K562 (cell line): ENCODE results near the gene ERICH2. TPM values are rescaled to one million over a fixed set of nuclear protein-coding genes. Genes with fewer than 3 reads are reported as not detected.

Experiments
- ATAC-seq: fragments of 200-7000 bp; cut with Tn5 transposase; 3 replicates; pipeline ENCODE4 v1.9.1; 2020; ENCODE audit warnings: moderate library complexity
- BruUV-seq: library from RNA; stranded (reverse); fragments of 400-500 nt; replicated peaks from 2 replicates; lab custom pipeline; 2021; lab: Mats Ljungman, UMichigan
- CTCF ChIA-PET: fragments of 300-600 bp; formaldehyde crosslinking; extraction: SDS; loops from one replicate; lab custom pipeline; 2021; ENCODE audit warnings: low intra/inter-chr PET ratio; lab: Yijun Ruan, JAX
- POLR2A ChIA-PET: fragments of 300-600, 350-650 bp; sonication (Branson Sonifier 250); formaldehyde crosslinking; extraction: SDS; loops from one replicate; lab custom pipeline; 2021; ENCODE audit warnings: antibody characterized with exemption, inconsistent platforms; lab: Yijun Ruan, JAX
- DNase-seq, 4 experiments: peaks; one replicate each; pipeline versions ENCODE4 v3.0.0 to v3.0.0-alpha.2; 2011 to 2018; ENCODE audit warnings: low spot score in 3 of 4, mixed read lengths in 3 of 4; ENCODE audit errors: extremely low read depth in 1 of 4
- FAIRE-seq: peaks from 2 replicates; lab custom pipeline; 2011; peaks lifted over from hg19 to GRCh38; lab: Jason Lieb, UNC
- H2AFZ ChIP-seq: 2 replicates; pipeline ENCODE4 v1.6.0; 2011; ENCODE audit warnings: low read depth, low read length, control low read depth, inconsistent platforms
- H3K27ac ChIP-seq: fragments of 200-600 bp; 3 replicates; pipeline ENCODE4 v1.8.0; 2011; ENCODE audit warnings: low read depth, mild to moderate bottlenecking, control low read depth, inconsistent platforms, low read length, moderate library complexity, mixed read lengths; ENCODE audit errors: extremely low read depth
- H3K27me3 ChIP-seq, 2 experiments: fragments of 300-600 bp in 1 of 2; 2 replicates in 1 of 2; 3 replicates in 1 of 2; pipeline versions ENCODE4 v1.6.0 to v1.8.0; 2011; ENCODE audit warnings: inconsistent platforms in 2 of 2, low read length in 2 of 2, mild to moderate bottlenecking in 1 of 2, mixed read lengths in 1 of 2, moderate library complexity in 1 of 2; ENCODE audit not compliant: control insufficient read depth in 2 of 2, insufficient read depth in 2 of 2
- H3K36me3 ChIP-seq: fragments of 300-600 bp; 3 replicates; pipeline ENCODE4 v1.8.0; 2011; ENCODE audit warnings: mild to moderate bottlenecking, low read length, inconsistent platforms; ENCODE audit not compliant: control insufficient read depth, insufficient read depth
- H3K4me1 ChIP-seq, 2 experiments: fragments of 200-600 bp in 1 of 2; replicated peaks in 1 of 2; 2 replicates in 1 of 2; 3 replicates in 1 of 2; pipeline versions ENCODE4 v1.5.1 to v1.8.0; 2011; ENCODE audit warnings: inconsistent platforms in 2 of 2, low read length in 2 of 2, mild to moderate bottlenecking in 1 of 2, mixed read lengths in 1 of 2, moderate library complexity in 1 of 2; ENCODE audit not compliant: control insufficient read depth in 2 of 2, insufficient read depth in 2 of 2
- H3K4me2 ChIP-seq: 2 replicates; pipeline ENCODE4 v1.6.1; 2011; ENCODE audit warnings: low read length, control low read depth, inconsistent platforms, mixed read lengths; ENCODE audit not compliant: insufficient read depth
- H3K4me3 ChIP-seq: fragments of 200-600 bp; sonication (generic), shearing (Covaris generic); 2 replicates; pipeline ENCODE4 v1.5.1; 2016; ENCODE audit warnings: control low read depth, inconsistent platforms
- H3K79me2 ChIP-seq: fragments of 200-600 bp; 3 replicates; pipeline ENCODE4 v1.8.0; 2011; ENCODE audit warnings: low read length, inconsistent platforms; ENCODE audit not compliant: control insufficient read depth, insufficient read depth
- H3K9ac ChIP-seq, 2 experiments: 2 replicates each; pipeline versions ENCODE4 v1.6.0 to v1.6.1; 2011; ENCODE audit warnings: low read depth in 2 of 2, low read length in 2 of 2, control low read depth in 1 of 2, inconsistent platforms in 1 of 2, mild to moderate bottlenecking in 1 of 2, mixed read lengths in 1 of 2; ENCODE audit not compliant: insufficient read depth in 1 of 2
- H3K9me1 ChIP-seq: one replicate; pipeline ENCODE4 v1.6.0; 2011; ENCODE audit warnings: inconsistent platforms, mild to moderate bottlenecking, low read length, moderate library complexity; ENCODE audit not compliant: control insufficient read depth, insufficient read depth
- H3K9me3 ChIP-seq: replicated peaks from 2 replicates; pipeline ENCODE4 v1.5.1; 2011; ENCODE audit warnings: low read depth, low read length, inconsistent platforms; ENCODE audit not compliant: control insufficient read depth, insufficient read depth
- H4K20me1 ChIP-seq: replicated peaks from 2 replicates; pipeline ENCODE4 v1.6.1; 2011; ENCODE audit warnings: low read length, inconsistent platforms, mixed read lengths; ENCODE audit not compliant: control insufficient read depth, insufficient read depth
- BCOR ChIP-seq: fragments of 450-650 bp; IDR thresholded peaks from 2 replicates; pipeline ENCODE4 v1.6.1; 2016
- KDM1A ChIP-seq, 2 experiments: fragments of 450-650 bp; IDR thresholded peaks; 2 replicates each; pipeline ENCODE4 v1.6.1; 2016; ENCODE audit warnings: mild to moderate bottlenecking in 2 of 2
- NONO ChIP-seq, 2 experiments: fragments of 200-400 bp in 1 of 2; fragments of 450-650 bp in 1 of 2; formaldehyde crosslinking in 1 of 2; IDR thresholded peaks; 2 replicates each; pipeline ENCODE4 v1.6.1; 2017; ENCODE audit warnings: low read depth in 2 of 2, mild to moderate bottlenecking in 2 of 2, moderate library complexity in 2 of 2, low read length in 1 of 2
- RBM25 ChIP-seq: fragments of 200-400 bp; formaldehyde crosslinking; IDR thresholded peaks from 2 replicates; pipeline ENCODE4 v1.6.1; 2018; ENCODE audit warnings: low read length, low read depth, moderate library complexity; ENCODE audit not compliant: severe bottlenecking
- SIRT6 ChIP-seq: IDR thresholded peaks from one replicate; pipeline ENCODE4 v1.6.1; 2012; ENCODE audit warnings: low read depth, mild to moderate bottlenecking, control low read depth, inconsistent platforms, low read length, moderate library complexity
- SRSF1 ChIP-seq: fragments of 200-400 bp; formaldehyde crosslinking; IDR thresholded peaks from 2 replicates; pipeline ENCODE4 v1.6.1; 2017; ENCODE audit warnings: mild to moderate bottlenecking, low read depth, low read length, moderate library complexity
- STAT5B ChIP-seq: fragments of 250-450 bp; sonication (Bioruptor Pico); IDR thresholded peaks from 2 replicates; pipeline ENCODE4 v1.8.0; 2021; ENCODE audit warnings: mild to moderate bottlenecking, inconsistent platforms
- ZBTB34 ChIP-seq: fragments of 250-450 bp; sonication (Bioruptor Pico); IDR thresholded peaks from 2 replicates; pipeline ENCODE4 v1.8.0; 2021; ENCODE audit warnings: mild to moderate bottlenecking, moderate library complexity
- ZNF592 ChIP-seq: fragments of 450-650 bp; IDR thresholded peaks from 2 replicates; pipeline ENCODE4 v1.6.1; 2017; ENCODE audit warnings: antibody characterized with exemption, mild to moderate bottlenecking
- in situ Hi-C: fragments of 300-500 bp; cut with MboI; formaldehyde crosslinking; loops from 4 replicates; pipeline ENCODE4 v1.15.0; 2018; ENCODE audit warnings: inconsistent platforms, mixed read lengths
- intact Hi-C: fragments of 100-400 bp; cut with micrococcal nuclease; formaldehyde crosslinking; loops from 2 replicates; pipeline ENCODE4 v1.14.2; 2022
- polyA plus RNA-seq, 8 experiments: library from polyadenylated mRNA; depleted of rRNA in 4 of 8; stranded (reverse) in 5 of 8; unstranded in 3 of 8; fragments of >200 nt; fragmentation: Nextera tagmentation in 2 of 8; fragmentation: Illumina TruSeq in 1 of 8; extraction: Ambion mirVana in 2 of 8; extraction: Trizol in 1 of 8; gene quantifications; 2 replicates each; pipeline versions ENCODE4 v1.2.1 to v1.2.3, GENCODE V29; 2011 to 2014; ENCODE audit warnings: inconsistent platforms in 1 of 8, missing spikeins in 1 of 8
- total RNA-seq, 7 experiments: library from RNA; depleted of rRNA in 6 of 7; stranded (reverse); fragments of >200 nt in 6 of 7; fragmentation: Illumina TruSeq in 2 of 7; extraction: Trizol in 2 of 7; gene quantifications; 2 replicates each; pipeline versions ENCODE4 v1.2.1 to v1.2.3, GENCODE V29; 2011 to 2021; ENCODE audit warnings: low replicate concordance in 1 of 7
- TF ChIP-seq, protein P1 (sequence below): sonication (generic); formaldehyde crosslinking; IDR thresholded peaks from 2 replicates; pipeline ENCODE4 v1.8.0; 2022; ENCODE audit warnings: missing genetic modification reagents, mild to moderate bottlenecking, borderline replicate concordance

The ERICH2 gene
- total and polyA plus RNA-seq, 9 of the 15 experiments (the other 6 are each of a cell fraction or from before 2014, with no cell fraction given) = 0.85 to 2.4 (median 1.6) TPM

- ChIA-PET CTCF (no interaction called here), POLR2A (interaction anchor here (0.5 kb wide), 1 partner anchor 55 kb away, joined by 5 read pairs; no protein-coding TSS in a partner anchor)
- no TSS peak for BruUV-seq
- DNase-seq (no peak), ATAC-seq (no peak), FAIRE-seq (no peak)
- Histone ChIP-seq H3K36me3 (no peaks in the 10 kb centered on the region), H3K4me2 (no peak overlapping the region), H3K9ac (no peak overlapping the region), H2AFZ (no peak overlapping the region), H4K20me1 (no peaks in the 10 kb centered on the region), H3K9me3 (no peaks in the 10 kb centered on the region), H3K79me2 (no peaks in the 10 kb centered on the region), H3K27me3 (peaks cover 0 to 2% of the 10 kb centered on the region in 2 experiments; a peak in 1 of 5 replicates), H3K9me1 (no peaks in the 10 kb centered on the region), H3K27ac (no peak overlapping the region), H3K4me1 (no peaks in the 10 kb centered on the region), H3K4me3 (no peak overlapping the region)
- intact Hi-C loops (no loop called here), in situ Hi-C loops (no loop called here)
- TF ChIP-seq SRSF1 (no peak), STAT5B (CRISPR knock-in tag) (no peak), NONO (IDR thresholded peaks at IDR 0.05; ENCODE audit: low read depth in 2 of 2, low read length in 1 of 2) (no peak), ZNF592 (no peak), RBM25 (peak; percentile 78), ZBTB34 (no peak), KDM1A (IDR thresholded peaks at IDR 0.05) (peak in 1 of 2 experiments; percentile 28; a peak in 1 of 4 replicates), SIRT6 (no peak), BCOR (peak; percentile 56; the same call in 1 of the 2 replicates)
- TF ChIP-seq, protein P1, sequence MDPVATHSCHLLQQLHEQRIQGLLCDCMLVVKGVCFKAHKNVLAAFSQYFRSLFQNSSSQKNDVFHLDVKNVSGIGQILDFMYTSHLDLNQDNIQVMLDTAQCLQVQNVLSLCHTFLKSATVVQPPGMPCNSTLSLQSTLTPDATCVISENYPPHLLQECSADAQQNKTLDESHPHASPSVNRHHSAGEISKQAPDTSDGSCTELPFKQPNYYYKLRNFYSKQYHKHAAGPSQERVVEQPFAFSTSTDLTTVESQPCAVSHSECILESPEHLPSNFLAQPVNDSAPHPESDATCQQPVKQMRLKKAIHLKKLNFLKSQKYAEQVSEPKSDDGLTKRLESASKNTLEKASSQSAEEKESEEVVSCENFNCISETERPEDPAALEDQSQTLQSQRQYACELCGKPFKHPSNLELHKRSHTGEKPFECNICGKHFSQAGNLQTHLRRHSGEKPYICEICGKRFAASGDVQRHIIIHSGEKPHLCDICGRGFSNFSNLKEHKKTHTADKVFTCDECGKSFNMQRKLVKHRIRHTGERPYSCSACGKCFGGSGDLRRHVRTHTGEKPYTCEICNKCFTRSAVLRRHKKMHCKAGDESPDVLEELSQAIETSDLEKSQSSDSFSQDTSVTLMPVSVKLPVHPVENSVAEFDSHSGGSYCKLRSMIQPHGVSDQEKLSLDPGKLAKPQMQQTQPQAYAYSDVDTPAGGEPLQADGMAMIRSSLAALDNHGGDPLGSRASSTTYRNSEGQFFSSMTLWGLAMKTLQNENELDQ (CRISPR knock-in tag) = no peak
Measured at GRCh38 chr2:170798996-170799395, 28.8 kb downstream of the ERICH2 start.
